ENCODE results near the gene GRK7.

The GRK7 gene, protein sequence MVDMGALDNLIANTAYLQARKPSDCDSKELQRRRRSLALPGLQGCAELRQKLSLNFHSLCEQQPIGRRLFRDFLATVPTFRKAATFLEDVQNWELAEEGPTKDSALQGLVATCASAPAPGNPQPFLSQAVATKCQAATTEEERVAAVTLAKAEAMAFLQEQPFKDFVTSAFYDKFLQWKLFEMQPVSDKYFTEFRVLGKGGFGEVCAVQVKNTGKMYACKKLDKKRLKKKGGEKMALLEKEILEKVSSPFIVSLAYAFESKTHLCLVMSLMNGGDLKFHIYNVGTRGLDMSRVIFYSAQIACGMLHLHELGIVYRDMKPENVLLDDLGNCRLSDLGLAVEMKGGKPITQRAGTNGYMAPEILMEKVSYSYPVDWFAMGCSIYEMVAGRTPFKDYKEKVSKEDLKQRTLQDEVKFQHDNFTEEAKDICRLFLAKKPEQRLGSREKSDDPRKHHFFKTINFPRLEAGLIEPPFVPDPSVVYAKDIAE (N-terminal part only)

DNA sequence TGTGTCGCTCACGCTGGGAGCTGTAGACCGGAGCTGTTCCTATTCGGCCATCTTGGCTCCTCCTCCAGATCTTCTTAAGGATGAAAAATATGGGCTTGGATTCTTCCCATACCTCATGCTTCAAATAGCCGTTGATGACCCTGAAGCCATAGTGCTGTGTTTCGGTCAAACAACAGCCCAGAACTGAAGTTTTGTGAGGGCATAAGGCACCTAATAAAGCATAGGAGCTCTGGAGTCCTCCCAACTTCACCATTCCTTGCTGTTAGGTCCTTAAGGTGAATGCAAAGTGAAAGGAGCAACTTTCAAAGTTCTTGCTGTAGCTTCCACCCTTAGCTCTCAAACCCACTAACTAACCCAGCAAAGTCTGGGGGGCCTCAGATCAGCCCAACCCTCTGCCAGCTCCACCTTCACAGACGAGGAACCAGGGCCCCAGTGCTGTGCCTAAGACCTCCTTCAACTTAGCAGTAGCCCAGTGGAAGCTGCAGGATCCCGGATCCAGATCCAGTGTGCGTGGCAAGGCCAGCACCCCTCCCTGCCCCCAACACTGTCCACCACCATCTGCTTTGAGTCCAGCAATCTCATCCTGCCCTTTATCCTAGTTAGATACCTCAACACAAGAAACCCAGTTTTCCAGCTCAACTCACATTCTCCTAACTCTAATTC is at the start of gene GRK7:
Gene GRK7, plus strand, starts transcription at position 321 of the 663 bp plus-strand sequence. CDS start 14,877 bp downstream, outside the sequence.
- in situ Hi-C loops (cut with MboI; ENCODE audit: low sequenced_read_pairs, unreplicated experiment) = no loop called here
- DNase-seq (ENCODE audit: low spot score) = no peak
- TF ChIP-seq, protein P1, sequence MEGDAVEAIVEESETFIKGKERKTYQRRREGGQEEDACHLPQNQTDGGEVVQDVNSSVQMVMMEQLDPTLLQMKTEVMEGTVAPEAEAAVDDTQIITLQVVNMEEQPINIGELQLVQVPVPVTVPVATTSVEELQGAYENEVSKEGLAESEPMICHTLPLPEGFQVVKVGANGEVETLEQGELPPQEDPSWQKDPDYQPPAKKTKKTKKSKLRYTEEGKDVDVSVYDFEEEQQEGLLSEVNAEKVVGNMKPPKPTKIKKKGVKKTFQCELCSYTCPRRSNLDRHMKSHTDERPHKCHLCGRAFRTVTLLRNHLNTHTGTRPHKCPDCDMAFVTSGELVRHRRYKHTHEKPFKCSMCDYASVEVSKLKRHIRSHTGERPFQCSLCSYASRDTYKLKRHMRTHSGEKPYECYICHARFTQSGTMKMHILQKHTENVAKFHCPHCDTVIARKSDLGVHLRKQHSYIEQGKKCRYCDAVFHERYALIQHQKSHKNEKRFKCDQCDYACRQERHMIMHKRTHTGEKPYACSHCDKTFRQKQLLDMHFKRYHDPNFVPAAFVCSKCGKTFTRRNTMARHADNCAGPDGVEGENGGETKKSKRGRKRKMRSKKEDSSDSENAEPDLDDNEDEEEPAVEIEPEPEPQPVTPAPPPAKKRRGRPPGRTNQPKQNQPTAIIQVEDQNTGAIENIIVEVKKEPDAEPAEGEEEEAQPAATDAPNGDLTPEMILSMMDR (IDR thresholded peaks at IDR 0.05; ENCODE audit: borderline replicate concordance, control extremely low read depth, extremely low read depth, insufficient read depth, missing control alignments) = no peak

- TF ChIP-seq, protein P1 (IDR thresholded peaks at IDR 0.05; ENCODE audit: borderline replicate concordance, control extremely low read depth, extremely low read depth, insufficient read depth, missing control alignments) = no peak
- in situ Hi-C loops (cut with MboI; ENCODE audit: low sequenced_read_pairs, unreplicated experiment) = no loop called here
- DNase-seq (ENCODE audit: low spot score) = no peak
These were observed 48.5 kb upstream of the GRK7 start for GRCh38 chr3:141714671-141715070.

DNA sequence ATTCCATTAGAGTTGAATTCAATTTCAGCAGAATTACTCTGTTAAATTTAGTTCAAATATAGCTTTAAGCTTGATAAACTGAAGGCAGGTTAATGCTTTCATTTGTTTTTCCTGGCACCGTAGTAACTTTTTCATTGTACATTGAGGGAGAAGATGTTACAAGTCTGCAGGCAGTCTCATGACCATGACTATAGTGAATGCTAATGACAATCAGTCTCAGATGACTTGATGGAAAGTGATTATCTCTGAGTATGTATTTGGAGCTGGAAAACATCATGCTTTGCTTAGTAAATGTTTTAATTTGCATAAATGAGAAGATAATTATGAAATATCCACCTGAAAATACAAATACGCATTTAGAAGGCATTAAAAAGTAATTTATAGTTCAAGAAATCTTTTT is 41.1 kb upstream of the GRK7 start:
- TF ChIP-seq, protein P1 (IDR thresholded peaks at IDR 0.05; ENCODE audit: borderline replicate concordance, control extremely low read depth, extremely low read depth, insufficient read depth, missing control alignments) = no peak
- no peak for DNase-seq (ENCODE audit: low spot score)
- in situ Hi-C loops (cut with MboI; ENCODE audit: low sequenced_read_pairs, unreplicated experiment) = no loop called here

GRCh38 chr3:141722648-141723047 is 40.6 kb upstream of the GRK7 start:
- in situ Hi-C loops (cut with MboI; ENCODE audit: low sequenced_read_pairs, unreplicated experiment) = no loop called here
- no peak for DNase-seq (ENCODE audit: low spot score)
- TF ChIP-seq, protein P1 (IDR thresholded peaks at IDR 0.05; ENCODE audit: borderline replicate concordance, control extremely low read depth, extremely low read depth, insufficient read depth, missing control alignments) = no peak

- in situ Hi-C loops (cut with MboI; ENCODE audit: low sequenced_read_pairs, unreplicated experiment) = no loop called here
- TF ChIP-seq, protein P1 (IDR thresholded peaks at IDR 0.05; ENCODE audit: borderline replicate concordance, control extremely low read depth, extremely low read depth, insufficient read depth, missing control alignments) = no peak
- DNase-seq (ENCODE audit: low spot score) = no peak
These were observed 40.0 kb upstream of the GRK7 start for GRCh38 chr3:141723255-141723654.

GRCh38 chr3:141724186-141724585 is 39.0 kb upstream of the GRK7 start:
- TF ChIP-seq, protein P1 (IDR thresholded peaks at IDR 0.05; ENCODE audit: borderline replicate concordance, control extremely low read depth, extremely low read depth, insufficient read depth, missing control alignments) = no peak
- in situ Hi-C loops (cut with MboI; ENCODE audit: low sequenced_read_pairs, unreplicated experiment) = no loop called here
- no peak for DNase-seq (ENCODE audit: low spot score)
